ENCODE measurements around the gene CDK5RAP2.

DNA sequence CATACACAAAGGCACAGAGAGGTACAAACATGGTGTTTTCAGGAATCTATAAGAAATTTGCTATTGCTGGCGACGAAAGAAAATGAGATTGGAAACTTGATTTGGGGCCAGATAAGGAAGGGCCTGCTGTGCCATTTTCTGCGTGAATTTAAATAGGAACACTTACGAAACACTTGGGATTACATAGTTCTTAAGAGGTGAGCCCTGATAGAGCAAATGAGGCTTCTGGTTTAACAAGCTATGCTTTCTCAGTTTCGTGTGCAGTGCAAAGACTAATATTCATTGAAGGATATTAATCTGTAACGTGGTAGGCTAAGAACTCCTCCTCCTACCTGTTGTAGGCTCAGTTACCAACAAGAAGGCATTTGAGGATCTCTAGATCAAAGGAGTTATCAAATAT, 93.1 kb downstream of the CDK5RAP2 start:
- TF ChIP-seq, protein P1, sequence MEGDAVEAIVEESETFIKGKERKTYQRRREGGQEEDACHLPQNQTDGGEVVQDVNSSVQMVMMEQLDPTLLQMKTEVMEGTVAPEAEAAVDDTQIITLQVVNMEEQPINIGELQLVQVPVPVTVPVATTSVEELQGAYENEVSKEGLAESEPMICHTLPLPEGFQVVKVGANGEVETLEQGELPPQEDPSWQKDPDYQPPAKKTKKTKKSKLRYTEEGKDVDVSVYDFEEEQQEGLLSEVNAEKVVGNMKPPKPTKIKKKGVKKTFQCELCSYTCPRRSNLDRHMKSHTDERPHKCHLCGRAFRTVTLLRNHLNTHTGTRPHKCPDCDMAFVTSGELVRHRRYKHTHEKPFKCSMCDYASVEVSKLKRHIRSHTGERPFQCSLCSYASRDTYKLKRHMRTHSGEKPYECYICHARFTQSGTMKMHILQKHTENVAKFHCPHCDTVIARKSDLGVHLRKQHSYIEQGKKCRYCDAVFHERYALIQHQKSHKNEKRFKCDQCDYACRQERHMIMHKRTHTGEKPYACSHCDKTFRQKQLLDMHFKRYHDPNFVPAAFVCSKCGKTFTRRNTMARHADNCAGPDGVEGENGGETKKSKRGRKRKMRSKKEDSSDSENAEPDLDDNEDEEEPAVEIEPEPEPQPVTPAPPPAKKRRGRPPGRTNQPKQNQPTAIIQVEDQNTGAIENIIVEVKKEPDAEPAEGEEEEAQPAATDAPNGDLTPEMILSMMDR (IDR thresholded peaks at IDR 0.05 in 4 of 5, conservative IDR thresholded peaks at IDR 0.05 in 1 of 5) = no peak
- TF ChIP-seq POLR2A (IDR thresholded peaks at IDR 0.05) = no peak
